HG03159 (cell line): ENCODE measurements around the gene ACOXL.
"Not testable (repeated sequence)": the region's sequence is repeated elsewhere in the genome, so short reads cannot be mapped to it uniquely, and the experiment has no call there.

Source experiments
- ATAC-seq: cut with Tn5 transposase; IDR thresholded peaks from one replicate; pipeline ENCODE4 v1.9.1; 2021; ENCODE audit warnings: mild to moderate bottlenecking, moderate library complexity; ENCODE audit not compliant: unreplicated experiment

The ACOXL gene

GRCh38 chr2:110852541-110853263, 120.3 kb downstream of the ACOXL start:
- no peak for ATAC-seq

- no peak for ATAC-seq
Observed at GRCh38 chr2:110853516-110853915, 121.1 kb downstream of the ACOXL start.

- ATAC-seq: no peak
Observed at GRCh38 chr2:110853948-110854347, 121.6 kb downstream of the ACOXL start.

- ATAC-seq: no peak
Observed at GRCh38 chr2:110854355-110855081, 122.1 kb downstream of the ACOXL start.

GRCh38 chr2:110855841-110856240, 123.5 kb downstream of the ACOXL start:
- not testable (repeated sequence) for ATAC-seq

GRCh38 chr2:110858135-110858725, 125.9 kb downstream of the ACOXL start:
- ATAC-seq: peak; percentile 88

GRCh38 chr2:110858993-110859701, 126.8 kb downstream of the ACOXL start:
- no peak for ATAC-seq

GRCh38 chr2:110860630-110861029, 128.3 kb downstream of the ACOXL start:
- no peak for ATAC-seq

- no peak for ATAC-seq
Observed at GRCh38 chr2:110861616-110862260, 129.4 kb downstream of the ACOXL start.

- no peak for ATAC-seq
Observed at GRCh38 chr2:110863726-110864125, 131.4 kb downstream of the ACOXL start.

- no peak for ATAC-seq
Observed at GRCh38 chr2:110864176-110864575, 131.8 kb downstream of the ACOXL start.

GRCh38 chr2:110864731-110865130, 132.4 kb downstream of the ACOXL start:
- ATAC-seq: no peak

GRCh38 chr2:110865188-110865587, 132.8 kb downstream of the ACOXL start:
- peak; percentile 95 for ATAC-seq

- no peak for ATAC-seq
Observed at GRCh38 chr2:110866045-110866444, 133.7 kb downstream of the ACOXL start.

GRCh38 chr2:110866466-110866865, 134.1 kb downstream of the ACOXL start:
- ATAC-seq: no peak

GRCh38 chr2:110867078-110867477, 134.7 kb downstream of the ACOXL start:
- ATAC-seq: no peak

GRCh38 chr2:110868971-110869370, 136.6 kb downstream of the ACOXL start:
- no peak for ATAC-seq

- no peak for ATAC-seq
Observed at GRCh38 chr2:110869472-110870446, 137.4 kb downstream of the ACOXL start.

GRCh38 chr2:110870545-110870944, 138.2 kb downstream of the ACOXL start:
- ATAC-seq: no peak

GRCh38 chr2:110871637-110872036, 139.3 kb downstream of the ACOXL start:
- no peak for ATAC-seq
